Activated T-helper 1 cell treated with anti-CD3 and anti-CD28 coated beads, Interleukin-12 subunit alpha, Interleukin-12 subunit beta, Interleukin-2, Interleukin-4 antibody, amounts not matched to agents 30 ng/mL and 10 ng/mL and 1 ng/mL, durations not matched to agents 14 hours and 24 hours and 36 hours (primary cell): Measurements from ENCODE around the gene TOM1L2. TPM values are rescaled to one million over a fixed set of nuclear protein-coding genes. Genes with fewer than 3 reads are reported as not detected.

ENCODE experiments used
- DNase-seq: peaks from one replicate; pipeline ENCODE4 v3.0.0; 2021; ENCODE audit warnings: low spot score
- H3K27ac Mint-ChIP-seq: one replicate; pipeline ENCODE4 v1.8.0; 2021; ENCODE audit warnings: mild to moderate bottlenecking, mixed read lengths
- H3K27me3 Mint-ChIP-seq: one replicate; pipeline ENCODE4 v1.8.0; 2022; ENCODE audit warnings: mild to moderate bottlenecking, moderate library complexity, mixed read lengths; ENCODE audit not compliant: insufficient read depth
- H3K36me3 Mint-ChIP-seq: one replicate; pipeline ENCODE4 v1.8.0; 2021; ENCODE audit warnings: low read depth, mixed read lengths
- H3K4me1 Mint-ChIP-seq: one replicate; pipeline ENCODE4 v1.8.0; 2021; ENCODE audit warnings: low read depth, mixed read lengths
- H3K4me3 Mint-ChIP-seq: one replicate; pipeline ENCODE4 v1.8.0; 2021; ENCODE audit warnings: mild to moderate bottlenecking, moderate library complexity, mixed read lengths
- H3K9me3 Mint-ChIP-seq: one replicate; pipeline ENCODE4 v1.8.0; 2021; ENCODE audit warnings: mixed read lengths
- intact Hi-C: fragments of 100-400 bp; cut with micrococcal nuclease; formaldehyde crosslinking; loops from one replicate; pipeline ENCODE4 v1.15.1; 2024
- total RNA-seq: library from RNA; stranded (reverse); gene quantifications from 2 replicates; pipeline ENCODE4 v1.2.3, GENCODE V29; 2022

The TOM1L2 gene
- total RNA-seq, 1 donor from 2014 or later = 10.2 TPM

GRCh38 chr17:17816831-17817551 lies 155.2 kb downstream of the TOM1L2 start:
- no peak overlapping the region for H3K27ac Mint-ChIP-seq
- no peak for DNase-seq
- H3K4me1 Mint-ChIP-seq = peaks cover 40% of the 10 kb centered on the region
- H3K4me3 Mint-ChIP-seq = no peak overlapping the region
- H3K36me3 Mint-ChIP-seq = peaks cover 37% of the 10 kb centered on the region
- H3K27me3 Mint-ChIP-seq = no peaks in the 10 kb centered on the region
- intact Hi-C loops = no loop called here
- H3K9me3 Mint-ChIP-seq = no peaks in the 10 kb centered on the region

- no peak overlapping the region for H3K27ac Mint-ChIP-seq
- H3K4me1 Mint-ChIP-seq = peaks cover 33% of the 10 kb centered on the region
- H3K27me3 Mint-ChIP-seq = no peaks in the 10 kb centered on the region
- no peak overlapping the region for H3K4me3 Mint-ChIP-seq
- no peak for DNase-seq
- no peaks in the 10 kb centered on the region for H3K9me3 Mint-ChIP-seq
- H3K36me3 Mint-ChIP-seq = peaks cover 43% of the 10 kb centered on the region
- intact Hi-C loops = no loop called here
Observed at GRCh38 chr17:17816240-17816814, 155.9 kb downstream of the TOM1L2 start.

DNA sequence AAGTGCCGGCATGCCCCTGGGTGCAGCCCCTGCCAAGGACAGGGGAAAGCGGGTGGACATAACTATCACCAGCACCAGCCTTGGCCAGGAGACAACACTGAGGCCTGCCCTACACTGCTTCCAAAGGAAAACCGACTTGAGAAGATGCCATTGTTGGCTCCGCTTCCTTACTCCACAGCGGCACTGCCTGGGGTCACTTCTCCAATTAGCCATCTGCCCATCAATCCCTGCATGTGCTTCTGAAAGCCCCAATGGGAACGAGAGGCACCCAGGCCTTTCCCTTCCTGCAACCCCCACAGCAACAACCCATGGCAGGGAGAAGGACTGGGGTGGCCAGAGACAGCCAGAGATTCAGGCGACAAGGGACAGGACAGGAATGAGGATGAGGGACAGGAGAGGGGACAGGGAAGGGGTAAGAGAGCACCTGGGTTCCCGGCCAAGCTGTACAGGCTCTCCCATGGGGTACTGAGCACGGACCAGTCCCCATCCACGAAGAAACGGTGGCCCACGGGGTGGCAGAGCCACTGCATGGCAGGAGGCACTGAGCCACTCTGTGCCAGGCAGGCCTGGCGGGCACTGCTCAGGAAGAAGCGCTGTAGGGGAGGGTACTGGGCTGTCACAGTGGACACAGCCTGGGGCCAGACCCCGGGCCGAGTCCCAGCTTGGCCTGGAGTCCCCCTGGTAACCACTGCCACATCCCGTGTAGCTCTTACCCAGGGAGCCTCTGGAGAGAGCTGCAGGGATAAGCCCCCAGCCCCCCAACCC lies 156.6 kb downstream of the TOM1L2 start:
- no peak overlapping the region for H3K4me3 Mint-ChIP-seq
- peaks cover 44% of the 10 kb centered on the region for H3K36me3 Mint-ChIP-seq
- H3K27ac Mint-ChIP-seq = peak overlapping the region; percentile 16
- DNase-seq = no peak
- intact Hi-C loops = no loop called here
- H3K9me3 Mint-ChIP-seq = no peaks in the 10 kb centered on the region
- H3K4me1 Mint-ChIP-seq = peaks cover 26% of the 10 kb centered on the region
- no peaks in the 10 kb centered on the region for H3K27me3 Mint-ChIP-seq

GRCh38 chr17:17815062-17815406 lies 157.2 kb downstream of the TOM1L2 start:
- DNase-seq = no peak
- Mint-ChIP-seq H3K9me3 (no peaks in the 10 kb centered on the region), H3K36me3 (peaks cover 44% of the 10 kb centered on the region), H3K4me3 (no peak overlapping the region), H3K27me3 (no peaks in the 10 kb centered on the region), H3K4me1 (peaks cover 20% of the 10 kb centered on the region), H3K27ac (no peak overlapping the region)
- intact Hi-C loops = no loop called here

DNA sequence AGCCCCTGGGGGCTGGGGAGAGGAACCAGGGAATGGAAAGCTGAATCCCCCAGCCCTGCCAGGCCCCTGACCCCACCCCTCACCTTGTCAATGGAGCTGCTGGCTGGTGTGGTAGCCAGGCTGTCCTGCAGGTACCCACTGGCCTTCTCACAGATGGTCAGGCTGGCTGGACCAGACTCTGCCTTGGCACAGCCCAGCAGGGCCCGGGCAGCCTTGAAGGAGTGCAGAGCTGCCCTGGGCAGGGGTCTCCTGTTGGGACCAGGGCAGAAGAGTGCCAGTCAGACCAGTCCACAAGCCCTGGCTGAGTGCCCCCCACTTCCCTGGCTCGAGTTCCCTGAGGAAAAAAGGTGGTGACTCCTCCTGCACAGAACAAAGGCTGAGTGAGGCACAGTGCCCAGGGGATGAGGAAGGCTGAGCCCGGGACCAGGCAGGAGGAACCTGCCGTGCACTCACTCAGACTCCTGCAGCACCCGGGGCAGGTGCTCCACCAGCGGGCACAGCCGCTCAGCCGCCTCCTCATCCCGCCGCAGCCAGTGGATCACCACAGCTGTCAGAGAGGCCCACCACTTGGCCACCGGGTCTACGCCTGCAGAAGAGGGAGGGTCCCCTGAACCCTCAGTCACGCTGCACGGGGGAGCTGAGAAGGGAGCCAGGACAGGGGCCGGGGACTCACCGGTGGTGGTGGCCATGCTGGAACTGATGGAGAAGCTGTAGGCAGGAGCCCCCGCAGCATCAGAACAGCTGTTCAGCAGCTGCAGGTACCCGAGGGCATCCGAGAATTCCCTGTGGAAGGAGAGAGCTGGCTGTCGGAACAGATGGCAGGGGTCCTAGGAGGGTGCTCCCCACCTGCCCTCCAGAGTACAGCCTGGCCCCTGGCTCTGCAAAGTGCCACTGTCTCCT lies 157.8 kb downstream of the TOM1L2 start:
- Mint-ChIP-seq H3K27me3 (no peaks in the 10 kb centered on the region), H3K36me3 (peaks cover 38% of the 10 kb centered on the region), H3K9me3 (no peaks in the 10 kb centered on the region), H3K4me1 (peaks cover 14% of the 10 kb centered on the region), H3K27ac (no peak overlapping the region), H3K4me3 (no peak overlapping the region)
- DNase-seq = no peak
- intact Hi-C loops = loop anchor here (5.0 kb wide), 1 partner anchor 218 kb away; no protein-coding TSS in a partner anchor

- Mint-ChIP-seq H3K27me3 (no peaks in the 10 kb centered on the region), H3K36me3 (peaks cover 35% of the 10 kb centered on the region), H3K9me3 (no peaks in the 10 kb centered on the region), H3K4me1 (peaks cover 9% of the 10 kb centered on the region), H3K27ac (no peak overlapping the region), H3K4me3 (no peak overlapping the region)
- DNase-seq = no peak
- intact Hi-C loops = loop anchor here (5.0 kb wide), 1 partner anchor 219 kb away; no protein-coding TSS in a partner anchor
Observed at GRCh38 chr17:17813725-17814095, 158.5 kb downstream of the TOM1L2 start.

DNA sequence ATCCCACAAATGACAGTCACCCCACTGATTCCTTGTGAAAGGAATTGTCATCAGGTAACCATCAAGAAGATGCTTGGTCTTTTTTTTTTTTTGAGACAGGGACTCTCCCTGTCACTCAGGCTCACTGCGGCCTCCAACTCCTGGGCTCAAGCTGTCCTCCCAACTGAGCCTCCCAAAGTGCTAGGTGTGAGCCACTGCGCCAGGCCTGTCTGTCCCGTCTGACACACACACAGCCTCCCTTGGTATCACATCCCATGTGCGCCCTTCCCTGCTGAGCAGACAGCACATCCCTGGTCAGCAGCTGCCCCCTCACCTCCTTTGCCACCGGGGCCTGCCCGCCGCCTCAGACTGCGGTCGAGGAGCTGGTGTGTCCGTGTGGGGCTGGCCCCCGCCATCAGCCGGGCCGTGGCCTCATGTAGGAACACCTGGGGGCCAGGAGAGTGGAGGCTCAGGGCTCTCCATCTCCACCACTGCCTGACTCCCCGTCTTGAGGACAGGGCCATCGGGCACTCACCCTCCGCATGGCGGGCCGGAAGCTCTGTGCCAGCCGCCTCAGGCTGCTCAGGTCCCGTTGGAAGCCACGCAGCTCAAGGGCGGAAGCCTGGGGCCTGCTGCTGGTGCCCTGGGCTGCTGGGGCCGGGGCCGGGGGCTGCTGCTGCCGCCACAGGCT lies 159.0 kb downstream of the TOM1L2 start:
- intact Hi-C loops = loop anchor here (5.0 kb wide), 1 partner anchor 219 kb away; no protein-coding TSS in a partner anchor
- Mint-ChIP-seq H3K4me1 (peaks cover 6% of the 10 kb centered on the region), H3K27ac (no peak overlapping the region), H3K36me3 (peaks cover 32% of the 10 kb centered on the region), H3K27me3 (no peaks in the 10 kb centered on the region), H3K9me3 (no peaks in the 10 kb centered on the region), H3K4me3 (no peak overlapping the region)
- DNase-seq = no peak

GRCh38 chr17:17812211-17813054 lies 159.8 kb downstream of the TOM1L2 start:
- intact Hi-C loops = loop anchor here (1.0 to 5.0 kb wide), 4 partner anchors 41 to 220 kb away; no protein-coding TSS in a partner anchor
- no peaks in the 10 kb centered on the region for H3K9me3 Mint-ChIP-seq

GRCh38 chr17:17811381-17812210 lies 160.6 kb downstream of the TOM1L2 start:
- intact Hi-C loops = loop anchor here (1.0 to 5.0 kb wide), 4 partner anchors 42 to 221 kb away; no protein-coding TSS in a partner anchor
- H3K27me3 Mint-ChIP-seq = no peaks in the 10 kb centered on the region

More at GRCh38 chr17:17812211-17813054, 159.8 kb downstream of the TOM1L2 start:
- Mint-ChIP-seq H3K36me3 (peaks cover 29% of the 10 kb centered on the region), H3K4me1 (peaks cover 5% of the 10 kb centered on the region), H3K4me3 (no peak overlapping the region), H3K27me3 (no peaks in the 10 kb centered on the region), H3K27ac (no peak overlapping the region)
- peak; percentile 40 for DNase-seq

GRCh38 chr17:17810895-17811248 lies 161.3 kb downstream of the TOM1L2 start:
- H3K27me3 Mint-ChIP-seq = no peaks in the 10 kb centered on the region
- peaks cover 5% of the 10 kb centered on the region for H3K4me1 Mint-ChIP-seq
- H3K36me3 Mint-ChIP-seq = peaks cover 25% of the 10 kb centered on the region
- H3K9me3 Mint-ChIP-seq = no peaks in the 10 kb centered on the region
- H3K4me3 Mint-ChIP-seq = no peak overlapping the region
- H3K27ac Mint-ChIP-seq = no peak overlapping the region
- intact Hi-C loops = loop anchor here (5.0 kb wide), 1 partner anchor 221 kb away; no protein-coding TSS in a partner anchor
- DNase-seq = no peak

More at GRCh38 chr17:17811381-17812210, 160.6 kb downstream of the TOM1L2 start:
- Mint-ChIP-seq H3K9me3 (no peaks in the 10 kb centered on the region), H3K27ac (no peak overlapping the region), H3K4me1 (peaks cover 5% of the 10 kb centered on the region), H3K36me3 (peaks cover 26% of the 10 kb centered on the region), H3K4me3 (no peak overlapping the region)
- no peak for DNase-seq
